NCI-H128 (cell line): ENCODE results near the gene DAZAP2.
"Not testable (repeated sequence)": the region's sequence is repeated elsewhere in the genome, so short reads cannot be mapped to it uniquely, and the experiment has no call there.

Experiments used
- DNase-seq: peaks from one replicate; lab custom pipeline; 2025; ENCODE audit not compliant: unreplicated experiment; lab: John Stamatoyannopoulos, UW

DAZAP2 gene

DNA sequence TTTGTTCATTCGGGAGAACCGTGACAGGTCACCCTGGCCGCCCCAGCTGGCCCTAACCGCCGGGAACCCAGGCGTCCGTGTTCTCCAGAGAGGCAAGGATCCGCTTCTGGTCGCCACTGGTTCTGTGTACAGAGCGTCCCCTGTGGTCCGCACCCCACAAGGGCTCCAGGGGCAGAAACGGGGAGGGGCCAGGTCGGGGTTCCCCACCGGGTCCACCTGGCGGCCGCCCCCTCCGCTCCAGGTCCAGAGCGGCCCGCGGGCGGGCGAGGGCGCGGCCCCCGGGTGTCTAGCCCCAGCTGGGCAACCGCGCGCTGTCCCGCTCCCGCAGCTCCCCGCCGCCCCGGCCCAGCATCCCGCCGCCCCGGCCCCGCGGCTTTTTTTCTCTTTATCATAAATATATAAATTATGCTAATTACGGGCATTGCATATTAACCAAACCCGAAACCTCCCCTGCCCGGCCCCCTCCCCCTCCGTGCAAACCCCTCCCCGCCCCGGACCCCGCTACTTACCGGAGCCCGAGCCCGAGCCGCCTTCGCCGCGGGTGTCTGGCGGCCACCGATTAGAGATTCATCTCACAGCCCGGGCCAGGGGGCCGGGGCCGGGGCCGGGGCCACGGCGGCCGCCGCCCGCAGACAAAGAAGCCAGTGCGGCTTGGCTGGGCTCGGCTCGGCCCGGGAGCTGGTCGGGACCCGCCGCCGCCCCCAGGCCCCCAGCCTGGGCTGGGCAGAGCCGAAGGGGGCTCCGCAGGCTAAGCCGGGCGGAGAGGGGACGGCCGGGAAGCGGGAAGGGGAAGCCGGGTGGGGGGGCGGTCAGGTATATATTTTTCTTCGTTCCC is 21.3 kb upstream of the DAZAP2 start:
- no peak for DNase-seq

DNA sequence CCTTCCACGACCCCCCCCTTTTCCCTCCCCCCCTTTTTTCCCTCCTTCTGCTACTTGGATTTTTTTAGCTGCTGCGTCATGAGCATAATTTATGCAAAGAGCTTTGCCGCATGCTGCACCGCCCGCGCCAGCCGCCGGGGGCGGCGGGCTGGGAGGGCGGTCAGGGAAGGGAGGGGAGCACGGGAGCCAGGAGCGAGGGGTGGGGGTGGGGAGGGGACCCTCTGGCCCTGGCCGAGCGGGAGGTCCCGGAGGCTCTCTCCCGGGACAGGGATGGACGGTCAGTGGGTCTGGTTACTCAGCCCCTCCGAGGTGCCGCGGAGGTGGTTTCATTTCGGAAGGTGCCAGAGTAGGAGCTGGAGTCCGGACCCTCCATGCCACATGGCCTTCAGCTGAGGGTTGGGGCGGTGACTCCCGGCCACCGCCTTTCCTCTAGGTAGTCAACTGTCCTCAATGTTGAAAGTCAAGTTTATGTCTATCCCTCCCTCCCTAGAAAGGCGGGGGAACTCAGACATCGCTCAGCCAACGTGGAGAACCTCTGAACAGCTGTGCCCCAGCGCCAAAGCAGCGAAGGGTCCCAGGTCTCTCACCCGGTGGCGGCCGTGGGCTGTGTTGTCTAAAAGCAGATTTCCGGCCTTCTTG is 20.5 kb upstream of the DAZAP2 start, which contains the start of gene POU6F1:
TSS of gene POU6F1 (minus strand) at position 95 of the 639 bp plus-strand sequence. CDS start 11,226 bp downstream, outside the sequence.
- peak; percentile 18 for DNase-seq

DNA sequence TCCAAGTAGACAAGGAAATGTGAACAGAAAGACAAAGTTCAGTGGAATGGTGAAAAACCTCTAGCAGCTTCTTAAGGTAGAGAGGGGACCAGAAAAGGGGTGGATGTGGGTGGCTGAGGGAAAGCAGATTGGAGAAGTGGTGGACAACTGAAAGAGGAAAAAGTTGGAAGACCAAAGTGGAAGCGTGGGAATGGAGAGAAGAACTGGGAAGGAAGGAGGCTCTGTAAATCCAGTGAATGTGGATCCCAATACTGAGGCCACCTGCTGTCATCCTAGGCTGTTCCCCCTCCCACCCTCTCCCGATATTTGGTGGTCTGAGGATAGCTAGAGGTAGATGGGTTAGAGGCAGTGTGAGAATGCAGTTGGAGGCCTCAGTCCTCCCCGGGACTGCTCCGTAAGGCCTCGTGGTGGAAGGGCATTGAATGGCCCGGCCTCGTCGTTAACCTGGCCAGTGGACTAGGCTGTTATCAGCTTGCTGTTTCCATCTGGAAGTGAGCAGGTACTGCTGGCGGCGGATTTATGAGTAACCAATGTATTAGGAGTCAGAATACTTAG is 19.9 kb upstream of the DAZAP2 start:
- no peak for DNase-seq

DNA sequence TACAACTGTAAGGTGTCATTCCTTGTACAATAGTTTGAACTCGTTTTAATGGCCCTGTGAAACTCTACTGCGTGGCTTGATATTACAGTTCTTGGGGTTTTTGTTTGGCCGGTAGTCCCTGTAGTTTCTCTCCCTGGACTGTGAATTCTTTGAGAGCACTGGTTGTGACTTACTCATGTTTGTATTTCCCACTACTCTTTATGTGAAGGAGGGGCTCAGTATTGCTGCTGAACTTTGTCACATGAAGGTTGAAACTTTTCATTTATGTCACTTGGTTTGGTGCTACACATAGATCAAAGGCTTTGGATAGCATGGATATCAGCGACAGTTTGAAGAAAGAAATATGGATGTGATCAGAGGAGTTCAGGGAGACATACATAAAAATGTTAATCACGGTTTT is 19.3 kb upstream of the DAZAP2 start:
- no peak for DNase-seq

DNA sequence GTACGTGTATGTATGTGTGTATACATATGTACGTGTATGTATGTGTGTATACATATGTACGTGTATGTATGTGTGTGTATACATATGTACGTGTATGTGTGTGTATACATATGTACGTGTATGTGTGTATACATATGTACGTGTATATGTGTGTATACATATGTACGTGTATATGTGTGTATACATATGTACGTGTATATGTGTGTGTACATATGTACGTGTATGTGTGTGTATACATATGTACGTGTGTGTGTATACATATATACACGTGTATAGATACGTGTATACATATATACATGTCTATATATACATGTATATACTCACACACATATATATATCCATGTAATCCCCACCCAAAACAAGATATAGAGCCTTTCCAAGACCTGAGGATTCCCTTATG is 18.8 kb upstream of the DAZAP2 start:
- not testable (repeated sequence) for DNase-seq

DNA sequence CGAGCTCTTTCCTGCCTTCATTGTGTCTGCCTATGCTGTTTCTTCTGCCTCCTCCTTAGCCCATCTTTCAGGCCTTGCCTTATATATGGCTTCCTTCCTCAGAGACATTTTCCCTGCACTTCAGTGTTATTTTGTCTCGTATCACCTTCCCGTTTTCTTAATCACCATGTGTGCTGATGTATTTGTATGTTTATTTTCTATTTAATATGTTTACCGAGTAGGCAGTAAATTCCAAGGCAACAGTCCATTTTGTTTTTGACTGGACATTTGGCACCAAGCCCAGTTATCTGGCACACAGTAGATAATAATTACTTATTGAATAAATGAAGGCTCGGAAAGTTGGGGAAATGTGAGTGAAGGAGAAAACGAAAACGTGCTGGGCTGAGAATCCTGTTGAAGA is 16.2 kb upstream of the DAZAP2 start:
- DNase-seq = no peak

DNA sequence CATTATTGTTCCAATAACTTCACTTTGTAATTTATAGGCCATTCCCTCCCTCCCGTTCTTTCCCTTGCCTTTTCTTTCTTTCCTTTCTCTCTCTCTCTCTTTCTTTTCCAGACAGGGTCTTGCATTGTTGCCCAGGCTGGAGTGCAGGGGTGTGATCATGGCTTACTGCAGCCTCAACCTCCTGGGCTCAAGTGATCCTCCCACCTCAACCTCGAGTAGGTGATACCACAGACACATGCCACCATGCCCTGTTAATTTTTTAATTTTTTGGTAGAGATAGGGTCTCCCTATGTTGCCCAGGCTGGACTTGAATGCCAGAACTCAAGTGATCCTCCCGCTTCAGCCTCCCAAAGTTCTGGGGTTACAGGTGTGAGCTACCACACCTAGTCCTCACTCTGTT is 14.0 kb upstream of the DAZAP2 start:
- no peak for DNase-seq

DNA sequence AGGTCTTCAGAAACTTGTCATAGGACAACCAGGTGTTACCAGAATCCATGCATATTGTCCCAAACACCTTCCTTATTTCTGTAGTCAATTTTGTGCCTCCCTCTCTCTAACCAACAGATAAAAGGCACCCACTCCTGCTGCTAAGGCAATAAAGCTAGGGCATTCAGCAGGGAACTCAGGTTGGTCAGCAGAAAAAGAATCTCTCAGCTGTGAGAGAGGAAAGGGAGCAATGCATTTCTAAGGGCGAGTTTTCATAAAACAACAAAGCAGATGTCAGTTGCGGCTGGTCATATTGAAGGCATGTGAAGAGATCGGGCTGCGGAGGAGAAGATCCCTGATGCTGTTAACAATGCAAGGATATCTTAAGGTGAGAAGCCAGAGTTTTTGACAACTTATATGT is 13.4 kb upstream of the DAZAP2 start:
- no peak for DNase-seq

DNA sequence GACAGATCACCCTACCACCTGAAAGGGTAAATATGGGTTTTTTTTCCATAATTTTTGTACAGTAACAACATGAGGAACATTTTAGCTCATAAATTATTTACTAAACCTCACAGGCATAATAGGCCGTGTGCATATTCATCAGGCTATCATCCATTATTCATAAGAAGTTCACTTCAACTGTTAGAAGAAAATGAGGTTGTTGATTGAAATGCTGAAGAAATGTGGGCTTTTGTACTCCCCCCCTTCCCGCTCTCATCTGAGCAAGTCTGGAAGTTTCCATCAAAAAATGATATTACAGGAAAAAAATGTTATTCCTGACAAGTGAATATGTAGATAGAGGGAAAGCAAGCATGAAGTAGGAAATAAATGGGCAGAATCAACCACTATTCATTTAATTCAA is 12.9 kb upstream of the DAZAP2 start:
- no peak for DNase-seq

DNA sequence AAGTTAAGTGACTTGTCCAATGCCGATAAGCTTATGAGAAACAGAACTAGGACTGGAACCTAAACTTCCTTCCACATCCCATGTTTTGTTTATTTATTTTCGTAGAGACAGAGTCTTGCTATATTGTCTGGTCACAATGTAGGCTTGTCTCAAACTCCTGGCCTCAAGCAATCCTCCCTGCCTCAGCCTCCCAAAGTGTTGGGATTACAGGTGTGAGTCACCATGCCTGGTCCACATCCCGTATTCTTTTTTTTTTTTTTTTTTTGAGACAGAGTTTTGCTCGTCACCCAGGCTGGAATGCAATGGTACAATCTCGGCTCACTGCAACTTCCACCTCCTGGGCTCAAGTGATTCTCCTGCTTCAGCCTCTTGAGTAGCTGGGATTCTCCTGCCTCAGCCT is 11.5 kb upstream of the DAZAP2 start:
- DNase-seq = not testable (repeated sequence)

DNA sequence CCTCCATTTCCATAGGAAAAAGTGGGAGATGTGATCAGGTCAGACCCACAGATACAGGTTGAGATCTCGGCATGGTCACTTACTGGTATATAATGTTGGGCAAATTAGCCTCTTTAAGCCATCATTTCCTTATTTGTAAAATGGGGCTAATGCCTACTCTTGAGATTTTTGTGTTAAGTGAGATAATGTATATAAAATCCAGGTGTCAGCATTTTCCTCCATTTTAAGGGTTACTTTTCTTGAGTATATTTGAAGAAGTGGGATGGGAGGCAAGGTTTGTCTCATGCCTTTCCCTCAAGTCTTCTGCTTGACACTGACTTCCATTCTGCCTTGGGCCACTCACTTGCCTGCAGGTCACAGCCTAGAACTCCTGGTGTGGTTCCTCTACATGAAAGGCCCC is 10.7 kb upstream of the DAZAP2 start:
- DNase-seq = no peak

DNA sequence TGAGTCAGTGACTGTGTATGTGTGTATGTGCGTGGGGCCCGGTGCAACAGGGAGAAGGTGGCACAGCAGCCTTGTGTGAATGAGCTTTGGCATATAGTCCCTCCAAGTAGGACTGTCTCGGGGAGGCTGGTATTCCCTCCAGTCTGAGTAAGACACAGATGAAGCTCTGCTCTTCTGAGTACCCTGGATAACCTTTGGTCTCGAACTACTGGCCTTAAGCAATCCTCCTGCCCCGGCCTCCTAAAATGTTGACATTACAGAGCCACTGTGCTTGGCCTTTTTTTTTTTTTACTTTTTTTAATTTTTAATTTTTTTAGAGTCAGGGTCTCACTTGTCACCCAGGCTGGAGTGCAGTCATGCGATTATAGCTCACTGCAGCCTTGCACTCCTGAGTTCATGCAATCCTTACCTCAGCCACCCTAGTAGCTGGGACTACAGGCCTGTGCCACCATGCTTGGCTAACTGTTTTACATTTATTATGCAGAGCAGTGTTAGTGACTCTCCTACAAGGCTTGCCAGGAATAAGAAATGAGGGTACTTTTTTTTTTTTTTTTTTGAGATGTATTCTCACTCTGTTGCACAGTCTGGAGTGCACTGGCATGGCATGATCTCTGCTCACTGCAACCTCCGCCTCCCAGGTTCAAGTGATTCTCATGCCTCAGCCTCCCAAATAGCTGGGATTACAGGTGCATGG is 9.4 kb upstream of the DAZAP2 start:
- DNase-seq = no peak

DNA sequence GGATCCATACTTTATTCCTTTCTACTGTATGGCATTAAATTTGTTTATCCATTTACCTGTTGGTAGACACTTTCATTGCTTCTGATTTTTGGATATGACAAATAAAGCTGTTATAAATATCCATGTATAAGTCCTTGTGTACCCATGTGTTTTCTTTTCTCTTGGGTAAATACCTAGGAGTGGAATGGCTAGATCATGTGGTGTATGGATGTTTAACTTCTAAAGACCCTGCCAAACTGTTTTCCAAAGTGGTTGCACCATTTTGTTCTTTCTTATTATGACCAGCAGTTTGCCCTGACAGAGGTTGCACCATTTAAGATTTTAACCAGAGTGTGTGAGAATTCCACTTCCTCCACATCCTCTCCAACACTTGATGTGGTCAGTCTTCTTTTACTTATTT is 6.0 kb upstream of the DAZAP2 start:
- DNase-seq = no peak

DNA sequence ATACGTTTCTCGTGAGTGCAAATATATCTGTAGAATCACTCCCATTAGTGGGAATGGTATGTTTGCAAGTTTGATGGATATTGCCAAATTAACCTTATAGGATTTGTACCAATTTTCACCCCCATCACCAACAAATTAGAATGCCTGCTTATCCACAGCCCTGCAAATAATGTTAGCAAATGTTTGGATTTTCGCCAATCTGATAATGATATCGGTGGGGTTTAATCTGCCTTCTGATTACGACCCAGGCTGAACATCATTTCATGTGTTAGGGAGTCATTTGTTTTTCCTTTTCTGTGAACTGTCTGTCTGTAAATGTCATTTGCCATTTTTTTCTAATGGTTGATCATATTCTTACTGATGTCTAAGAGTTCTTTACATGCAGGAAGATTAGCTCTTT is 4.1 kb upstream of the DAZAP2 start:
- DNase-seq = no peak

DNA sequence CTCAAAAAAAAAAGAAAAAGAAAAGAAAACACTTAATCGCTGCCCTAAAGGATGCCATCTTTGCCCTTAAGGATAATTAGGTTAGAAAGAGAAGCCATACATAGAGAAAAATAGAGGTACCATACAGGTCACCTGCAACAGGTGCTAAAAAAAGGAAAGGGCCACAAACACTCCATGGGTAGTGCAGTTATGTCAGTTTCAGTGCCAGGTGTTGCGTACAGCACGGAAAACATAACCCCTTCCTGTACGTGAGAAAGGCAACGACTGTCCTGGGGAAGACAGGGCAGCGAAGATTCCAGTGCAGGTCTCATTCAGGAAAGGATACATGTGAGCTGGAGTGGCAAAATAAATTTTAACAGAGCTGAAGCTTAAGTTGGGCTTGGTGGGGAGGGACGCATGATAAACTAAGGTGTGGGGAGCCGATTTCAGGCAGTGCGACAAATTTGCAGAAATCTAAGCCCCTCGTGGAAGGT is 553 bp upstream of the DAZAP2 start:
- no peak for DNase-seq

DNA sequence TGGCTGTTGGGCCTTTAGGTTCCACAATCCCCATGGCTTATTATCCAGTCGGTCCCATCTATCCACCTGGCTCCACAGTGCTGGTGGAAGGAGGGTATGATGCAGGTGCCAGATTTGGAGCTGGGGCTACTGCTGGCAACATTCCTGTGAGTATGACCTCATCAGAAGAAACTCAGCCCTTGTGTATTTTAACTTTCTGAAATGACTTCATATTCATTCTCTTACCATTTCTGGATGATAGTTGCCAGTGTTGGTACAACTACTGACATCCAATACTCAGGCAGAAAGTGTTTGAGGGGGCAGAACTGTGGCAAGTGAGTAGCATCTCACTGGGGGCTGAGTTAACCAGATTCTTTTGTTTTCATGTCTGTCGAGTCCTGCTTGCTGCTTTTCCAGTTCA is 2.3 kb downstream of the DAZAP2 start:
- DNase-seq = no peak

DNA sequence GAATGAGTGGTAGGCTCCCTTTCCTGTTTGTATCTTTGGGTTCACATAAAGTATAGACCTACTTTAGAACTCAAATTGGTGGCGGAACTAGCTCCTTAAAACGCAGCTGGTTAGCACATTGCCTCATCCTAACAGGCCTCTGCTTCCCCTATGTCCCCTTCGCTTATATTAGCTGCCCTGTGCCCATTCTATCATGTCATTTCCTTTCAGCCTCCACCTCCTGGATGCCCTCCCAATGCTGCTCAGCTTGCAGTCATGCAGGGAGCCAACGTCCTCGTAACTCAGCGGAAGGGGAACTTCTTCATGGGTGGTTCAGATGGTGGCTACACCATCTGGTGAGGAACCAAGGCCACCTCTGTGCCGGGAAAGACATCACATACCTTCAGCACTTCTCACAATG is 3.5 kb downstream of the DAZAP2 start:
- DNase-seq = no peak

DNA sequence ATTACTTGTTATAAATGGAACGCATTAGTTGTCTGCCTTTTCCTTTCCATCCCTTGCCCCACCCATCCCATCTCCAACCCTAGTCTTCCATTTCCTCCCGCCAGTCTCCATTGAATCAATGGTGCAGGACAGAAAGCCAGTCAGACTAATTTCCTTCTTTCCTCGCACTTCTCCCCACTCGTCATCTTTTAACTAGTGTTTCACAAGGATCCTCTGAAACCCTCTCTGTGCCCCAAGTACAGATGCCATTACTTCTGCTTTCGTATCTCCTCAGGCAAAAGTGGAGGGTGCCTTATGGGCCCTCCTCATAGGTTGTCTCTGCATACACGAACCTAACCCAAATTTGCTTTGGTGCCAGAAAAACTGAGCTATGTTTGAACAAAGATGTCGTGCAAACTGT is 4.2 kb downstream of the DAZAP2 start:
- no peak for DNase-seq

DNA sequence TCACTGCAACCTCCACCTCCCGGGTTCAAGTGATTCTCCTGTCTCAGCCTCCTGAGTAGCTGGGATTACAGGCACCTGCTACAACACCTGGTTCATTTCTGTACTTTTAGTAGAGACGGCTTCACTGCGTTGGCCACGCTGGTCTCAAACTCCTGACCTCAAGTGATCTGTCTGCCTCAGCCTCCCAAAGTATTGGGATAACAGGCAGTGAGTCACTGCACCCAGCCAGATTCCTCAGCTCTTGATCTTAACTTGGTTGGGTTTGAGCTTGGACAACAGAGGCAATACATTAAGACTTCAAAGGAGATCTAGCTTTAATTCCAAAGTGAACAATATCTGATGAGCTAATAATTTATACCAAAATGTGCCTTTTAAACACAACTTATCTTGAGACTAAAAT is 5.6 kb downstream of the DAZAP2 start:
- DNase-seq = no peak

DNA sequence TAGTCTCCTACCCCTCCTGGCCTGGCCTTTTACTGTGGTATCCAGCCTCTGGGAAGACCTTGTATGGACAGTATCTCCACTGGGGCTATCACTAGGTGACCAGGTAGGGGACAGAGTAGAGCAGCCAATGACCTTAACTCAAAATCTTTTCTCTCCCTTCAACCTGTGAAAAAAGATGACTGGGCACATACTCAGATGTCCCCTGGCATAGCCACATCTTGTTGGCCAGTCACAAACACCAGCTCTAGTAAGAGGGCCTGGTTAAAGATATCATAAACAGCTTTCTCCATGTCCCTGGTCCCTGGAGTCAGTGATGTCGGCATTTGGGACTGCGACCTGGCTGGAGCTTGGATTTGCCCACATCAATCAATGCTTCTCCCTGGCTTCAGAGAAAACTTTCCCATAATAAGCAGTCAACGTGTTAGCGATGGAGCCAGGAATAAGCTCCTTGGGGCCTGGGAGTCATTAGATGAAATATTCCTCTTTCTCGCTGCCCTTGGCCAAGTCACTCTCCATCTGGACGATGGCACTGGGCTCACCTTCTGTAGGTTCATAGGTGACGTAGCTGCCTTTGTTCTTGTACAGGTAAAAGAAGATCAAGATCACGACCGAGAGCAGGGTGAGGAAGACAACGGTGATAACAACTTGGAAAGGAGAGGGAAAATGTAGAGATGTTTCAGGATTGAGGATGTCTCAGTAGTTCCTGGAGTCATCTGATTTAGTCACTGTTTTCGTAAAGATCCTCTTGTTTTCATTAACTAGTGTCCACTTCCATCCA is 7.0 kb downstream of the DAZAP2 start:
- no peak for DNase-seq
